LNCAP (cell line): ENCODE measurements around the gene RASSF5.

Experiments used
- TF ChIP-seq, protein P1 (sequence below): fragments of 450-650 bp; IDR thresholded peaks from 2 replicates; pipeline ENCODE4 v1.5.1; 2017; ENCODE audit warnings: mild to moderate bottlenecking

RASSF5 gene

GRCh38 chr1:206502812-206503211, 4.5 kb upstream of the RASSF5 start:
- TF ChIP-seq, protein P1, sequence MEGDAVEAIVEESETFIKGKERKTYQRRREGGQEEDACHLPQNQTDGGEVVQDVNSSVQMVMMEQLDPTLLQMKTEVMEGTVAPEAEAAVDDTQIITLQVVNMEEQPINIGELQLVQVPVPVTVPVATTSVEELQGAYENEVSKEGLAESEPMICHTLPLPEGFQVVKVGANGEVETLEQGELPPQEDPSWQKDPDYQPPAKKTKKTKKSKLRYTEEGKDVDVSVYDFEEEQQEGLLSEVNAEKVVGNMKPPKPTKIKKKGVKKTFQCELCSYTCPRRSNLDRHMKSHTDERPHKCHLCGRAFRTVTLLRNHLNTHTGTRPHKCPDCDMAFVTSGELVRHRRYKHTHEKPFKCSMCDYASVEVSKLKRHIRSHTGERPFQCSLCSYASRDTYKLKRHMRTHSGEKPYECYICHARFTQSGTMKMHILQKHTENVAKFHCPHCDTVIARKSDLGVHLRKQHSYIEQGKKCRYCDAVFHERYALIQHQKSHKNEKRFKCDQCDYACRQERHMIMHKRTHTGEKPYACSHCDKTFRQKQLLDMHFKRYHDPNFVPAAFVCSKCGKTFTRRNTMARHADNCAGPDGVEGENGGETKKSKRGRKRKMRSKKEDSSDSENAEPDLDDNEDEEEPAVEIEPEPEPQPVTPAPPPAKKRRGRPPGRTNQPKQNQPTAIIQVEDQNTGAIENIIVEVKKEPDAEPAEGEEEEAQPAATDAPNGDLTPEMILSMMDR = no peak

GRCh38 chr1:206503591-206504362, 3.6 kb upstream of the RASSF5 start:
- TF ChIP-seq, protein P1 = no peak

- TF ChIP-seq, protein P1 = no peak
Measured at GRCh38 chr1:206504363-206504713, 3.0 kb upstream of the RASSF5 start.

DNA sequence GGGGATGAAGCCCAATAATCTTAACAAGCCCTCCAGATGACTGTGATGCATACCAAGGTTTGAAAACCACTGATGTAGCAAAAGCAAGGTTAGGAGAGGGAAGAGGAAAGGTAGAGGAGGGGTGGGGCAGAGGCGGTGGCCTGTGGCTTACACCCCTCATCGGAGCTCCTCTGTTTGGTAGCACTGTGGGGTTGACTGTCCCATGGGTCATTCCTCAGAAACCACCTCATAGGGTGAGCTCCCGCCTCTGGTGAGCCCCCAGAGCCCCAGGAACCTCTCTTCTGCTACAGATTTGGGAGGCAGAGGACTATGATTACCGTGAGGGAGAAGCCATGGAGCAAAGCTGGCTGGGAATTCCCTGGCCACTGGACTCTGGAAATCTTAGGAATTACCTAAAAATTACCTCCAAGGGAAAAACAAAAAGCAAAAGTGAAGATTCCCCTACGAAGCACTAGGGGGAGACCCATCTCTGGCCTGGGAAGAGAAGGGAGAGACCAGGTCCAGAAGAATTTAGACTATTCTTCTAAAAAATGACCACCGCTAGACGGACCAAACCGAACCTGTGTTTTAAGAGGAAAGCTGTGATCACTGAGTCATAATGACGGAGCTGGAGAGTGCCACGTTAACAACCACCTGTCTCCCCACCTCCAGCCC, 1.5 kb upstream of the RASSF5 start:
- TF ChIP-seq, protein P1 = peak; percentile 56

DNA sequence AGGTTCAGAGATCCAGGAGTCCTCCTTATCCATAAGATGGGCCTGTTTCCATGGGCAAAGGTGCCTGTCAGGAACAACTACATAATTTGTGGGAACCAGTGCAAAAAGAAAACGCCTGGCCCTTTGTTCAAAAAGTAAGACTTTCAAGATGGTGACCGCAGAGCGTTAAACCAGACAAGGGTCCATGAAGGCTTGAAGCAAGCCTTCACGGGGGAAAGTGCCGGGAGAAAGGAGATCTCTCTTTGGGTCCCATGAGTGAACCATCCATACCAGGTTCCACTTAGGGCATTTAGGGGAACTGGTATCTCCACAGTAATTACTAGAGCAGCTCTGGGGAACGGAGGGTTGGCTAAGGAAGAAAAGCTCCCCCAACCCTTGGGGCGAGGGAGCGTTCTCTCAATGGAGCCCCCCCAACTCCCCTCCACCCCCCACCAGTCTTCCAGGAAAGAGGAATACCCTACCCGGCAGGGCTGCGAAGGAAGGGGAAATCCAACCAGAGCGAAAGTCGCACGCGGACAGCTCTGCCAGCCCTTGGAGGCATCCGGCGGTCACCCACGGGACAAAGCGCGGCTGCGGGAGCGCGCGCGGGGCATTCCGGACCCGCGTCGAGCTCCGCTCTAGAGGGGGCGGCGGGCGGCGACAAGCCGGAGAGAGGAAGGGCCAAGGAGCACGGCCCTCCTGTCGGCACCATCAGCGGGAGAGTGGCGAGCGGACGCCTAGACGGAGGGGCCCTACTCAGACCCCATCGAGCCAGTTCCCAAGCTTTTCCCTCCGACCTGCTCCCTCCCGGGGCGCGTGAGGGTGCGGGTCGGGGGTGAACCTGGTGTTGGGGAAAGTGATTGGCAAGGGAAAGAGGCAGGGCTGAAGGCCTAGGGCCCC, 687 bp upstream of the RASSF5 start:
- TF ChIP-seq, protein P1 = no peak

- TF ChIP-seq, protein P1 = no peak
Measured at GRCh38 chr1:206508130-206508889, 979 bp downstream of the RASSF5 start.

GRCh38 chr1:206508956-206509355, 1.6 kb downstream of the RASSF5 start:
- TF ChIP-seq, protein P1 = no peak
